A549 (cell line): Measurements from ENCODE around the gene DPP10. TPM values are rescaled to one million over a fixed set of nuclear protein-coding genes. Genes with fewer than 3 reads are reported as not detected.

Experiments used
- ATAC-seq, 2 experiments: fragments of 200-7000 bp in 1 of 2; fragments of >200 bp in 1 of 2; cut with Nextera tagmentation in 1 of 2; cut with Tn5 transposase in 1 of 2; 3 replicates each; pipeline versions ENCODE4 v1.8.0 to v1.9.1; 2018 to 2020; ENCODE audit warnings: mild to moderate bottlenecking in 1 of 2, moderate library complexity in 1 of 2
- CTCF ChIA-PET: fragments of 300-600 bp; sonication (Branson Sonifier 250); formaldehyde crosslinking; extraction: SDS; loops from one replicate; lab custom pipeline; 2021; ENCODE audit warnings: antibody characterized with exemption, inconsistent platforms; lab: Yijun Ruan, JAX
- POLR2A ChIA-PET: fragments of 350-600 bp; formaldehyde crosslinking; extraction: SDS; loops from one replicate; lab custom pipeline; 2021; ENCODE audit warnings: antibody characterized with exemption, inconsistent platforms; lab: Yijun Ruan, JAX
- DNase-seq, 2 experiments: peaks; one replicate each; pipeline versions ENCODE4 v3.0.0 to v3.0.0-alpha.2; 2011 to 2016; ENCODE audit warnings: low read depth in 1 of 2, low spot score in 1 of 2
- FAIRE-seq: peaks from 2 replicates; lab custom pipeline; 2011; peaks lifted over from hg19 to GRCh38; lab: Jason Lieb, UNC
- H3K27ac ChIP-seq, 2 experiments: fragments of >200 bp; sonication (Bioruptor Twin); formaldehyde crosslinking; 3 replicates each; pipeline ENCODE4 v1.5.1; 2016 to 2017
- H3K4me1 ChIP-seq: fragments of >200 bp; sonication (Bioruptor Twin); formaldehyde crosslinking; 3 replicates; pipeline ENCODE4 v1.6.1; 2016
- H3K4me2 ChIP-seq: fragments of >200 bp; sonication (Bioruptor Twin); formaldehyde crosslinking; 3 replicates; pipeline ENCODE4 v1.6.1; 2016
- H3K4me3 ChIP-seq: fragments of >200 bp; sonication (Bioruptor Twin); formaldehyde crosslinking; 3 replicates; pipeline ENCODE4 v1.5.1; 2016
- H3K9me3 ChIP-seq: fragments of >200 bp; sonication (Bioruptor Twin); formaldehyde crosslinking; 3 replicates; pipeline ENCODE4 v1.6.1; 2016
- ATOH8 ChIP-seq: fragments of 250-450 bp; sonication (Bioruptor Pico); IDR thresholded peaks from 2 replicates; pipeline ENCODE4 v1.5.0; 2020; ENCODE audit warnings: low read depth, mild to moderate bottlenecking, moderate library complexity
- BHLHE40 ChIP-seq: IDR thresholded peaks from 2 replicates; pipeline ENCODE4 v1.6.1; 2012; ENCODE audit warnings: low read depth, low read length, inconsistent platforms
- CHD4 ChIP-seq: fragments of 200-600 bp; sonication (generic); IDR thresholded peaks from 2 replicates; pipeline ENCODE4 v1.6.1; 2016; ENCODE audit warnings: antibody characterized with exemption, mild to moderate bottlenecking, borderline replicate concordance
- FOSB ChIP-seq: fragments of 250-450 bp; sonication (Bioruptor Pico); IDR thresholded peaks from 2 replicates; pipeline ENCODE4 v1.5.0; 2020; ENCODE audit warnings: mild to moderate bottlenecking, moderate library complexity
- FOXS1 ChIP-seq: fragments of 250-450 bp; sonication (Bioruptor Pico); IDR thresholded peaks from 2 replicates; pipeline ENCODE4 v1.5.0; 2020; ENCODE audit warnings: mild to moderate bottlenecking, moderate library complexity
- HES2 ChIP-seq: fragments of >200 bp; sonication (Bioruptor Twin); formaldehyde crosslinking; IDR thresholded peaks from 2 replicates; pipeline ENCODE4 v1.6.1; 2016
- HOXA7 ChIP-seq: fragments of 250-450 bp; sonication (Bioruptor Pico); IDR thresholded peaks from 2 replicates; pipeline ENCODE4 v1.5.0; 2020; ENCODE audit warnings: mild to moderate bottlenecking, moderate library complexity
- HOXB13 ChIP-seq: fragments of 250-450 bp; sonication (Bioruptor Pico); IDR thresholded peaks from 2 replicates; pipeline ENCODE4 v1.5.0; 2020; ENCODE audit warnings: low read depth, mild to moderate bottlenecking, moderate library complexity
- HOXB5 ChIP-seq: fragments of 250-450 bp; sonication (Bioruptor Pico); IDR thresholded peaks from 2 replicates; pipeline ENCODE4 v1.5.0; 2020; ENCODE audit warnings: mild to moderate bottlenecking, moderate library complexity
- KDM1A ChIP-seq: fragments of 200-600 bp; sonication (generic); IDR thresholded peaks from 2 replicates; pipeline ENCODE4 v1.6.1; 2016; ENCODE audit warnings: low read depth, mild to moderate bottlenecking
- KDM5A ChIP-seq: fragments of 200-600 bp; sonication (generic); IDR thresholded peaks from 2 replicates; pipeline ENCODE4 v1.6.1; 2016; ENCODE audit warnings: antibody characterized with exemption, mild to moderate bottlenecking
- MAFK ChIP-seq: fragments of 450-650 bp; IDR thresholded peaks from 2 replicates; pipeline ENCODE4 v1.6.1; 2014; ENCODE audit not compliant: partially characterized antibody
- MAZ ChIP-seq: fragments of 150-350 bp; IDR thresholded peaks from 2 replicates; pipeline ENCODE4 v1.6.1; 2014; ENCODE audit warnings: antibody characterized with exemption, low read depth, low read length, borderline replicate concordance
- NFE2L2 ChIP-seq: fragments of 150-350 bp; conservative IDR thresholded peaks from 2 replicates; pipeline ENCODE4 v1.6.1; 2014; ENCODE audit warnings: low read length
- PHF8 ChIP-seq: fragments of 200-600 bp; sonication (generic); IDR thresholded peaks from 2 replicates; pipeline ENCODE4 v1.6.1; 2016; ENCODE audit warnings: low read depth, mild to moderate bottlenecking, antibody characterized with exemption, moderate library complexity, borderline replicate concordance
- POLR2AphosphoS2 ChIP-seq: conservative IDR thresholded peaks from 2 replicates; pipeline ENCODE4 v1.6.1; 2012; ENCODE audit warnings: low read length, improper control_type of control experiment, inconsistent platforms
- RAD21 ChIP-seq, 2 experiments: fragments of >200 bp in 1 of 2; sonication (Bioruptor Twin) in 1 of 2; formaldehyde crosslinking in 1 of 2; IDR thresholded peaks in 1 of 2; conservative IDR thresholded peaks in 1 of 2; 2 replicates in 1 of 2; 3 replicates in 1 of 2; pipeline ENCODE4 v1.6.1; 2012 to 2018; ENCODE audit warnings: inconsistent platforms in 1 of 2
- RARB ChIP-seq: fragments of 250-450 bp; sonication (Bioruptor Pico); IDR thresholded peaks from 2 replicates; pipeline ENCODE4 v1.8.0; 2021; ENCODE audit warnings: mild to moderate bottlenecking, moderate library complexity
- RNF2 ChIP-seq: fragments of 200-600 bp; sonication (generic); IDR thresholded peaks from 2 replicates; pipeline ENCODE4 v1.6.1; 2016; ENCODE audit warnings: low read depth, mild to moderate bottlenecking, antibody characterized with exemption, moderate library complexity, borderline replicate concordance
- TFCP2L1 ChIP-seq: fragments of 250-450 bp; sonication (Bioruptor Pico); IDR thresholded peaks from 2 replicates; pipeline ENCODE4 v1.5.0; 2021; ENCODE audit warnings: mild to moderate bottlenecking
- ZNF302 ChIP-seq: fragments of 250-450 bp; sonication (Bioruptor Pico); IDR thresholded peaks from 2 replicates; pipeline ENCODE4 v1.9.0; 2021; ENCODE audit warnings: inconsistent platforms, mild to moderate bottlenecking, moderate library complexity
- WGBS: methylation state at CpG from one replicate; pipeline ENCODE4 v1.1.6; 2017; ENCODE audit errors: missing lambda C conversion rate; 5-methylcytosine and 5-hydroxymethylcytosine counted together
- polyA plus RNA-seq, 4 experiments: library from polyadenylated mRNA; depleted of rRNA in 3 of 4; stranded (reverse); fragments of >200 nt; fragmentation: RNase III in 1 of 4; extraction: RNeasy Plus Mini Kit Qiagen cat#74134 plus additional on column Dnase treatment in 1 of 4; gene quantifications; 2 replicates in 3 of 4; 3 replicates in 1 of 4; pipeline ENCODE4 v1.2.3, GENCODE V29; 2011 to 2017
- TF ChIP-seq, protein P1 (sequence below): IDR thresholded peaks from 2 replicates; pipeline ENCODE4 v1.6.1; 2012
- TF ChIP-seq, protein P2 (sequence below): fragments of 200-600 bp; sonication (generic); IDR thresholded peaks from 2 replicates; pipeline ENCODE4 v1.6.1; 2016; ENCODE audit warnings: antibody characterized with exemption, mild to moderate bottlenecking, moderate library complexity
- TF ChIP-seq, protein P3 (sequence below): fragments of 250-450 bp; sonication (Bioruptor Pico); IDR thresholded peaks from 2 replicates; pipeline ENCODE4 v1.5.0; 2021; ENCODE audit warnings: mild to moderate bottlenecking, moderate library complexity, borderline replicate concordance
- TF ChIP-seq, protein P4 (sequence below): fragments of 150-350 bp; IDR thresholded peaks from 2 replicates; pipeline ENCODE4 v1.6.1; 2014; ENCODE audit warnings: low read depth, mild to moderate bottlenecking, low read length

DPP10 gene
- polyA plus RNA-seq, 2 of the 4 experiments (the other 2 are of a cell fraction): not detected

- Histone ChIP-seq H3K27ac (no peak overlapping the region), H3K4me1 (no peaks in the 10 kb centered on the region), H3K9me3 (no peaks in the 10 kb centered on the region), H3K4me2 (no peak overlapping the region), H3K4me3 (no peak overlapping the region)
- ATAC-seq (no peak), DNase-seq (no peak), FAIRE-seq (no peak)
- CTCF ChIA-PET: interaction anchor here (0.6 kb wide), 1 partner anchor 17 kb away, joined by 3 read pairs; no protein-coding TSS in a partner anchor
- TF ChIP-seq KDM1A (no peak), CHD4 (no peak), ATOH8 (no peak), MAZ (no peak), PHF8 (no peak), NFE2L2 (no peak), HOXB5 (CRISPR knock-in tag) (no peak), BHLHE40 (no peak), RNF2 (no peak), MAFK (no peak)
- TF ChIP-seq, protein P1, sequence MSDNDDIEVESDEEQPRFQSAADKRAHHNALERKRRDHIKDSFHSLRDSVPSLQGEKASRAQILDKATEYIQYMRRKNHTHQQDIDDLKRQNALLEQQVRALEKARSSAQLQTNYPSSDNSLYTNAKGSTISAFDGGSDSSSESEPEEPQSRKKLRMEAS: no peak
- TF ChIP-seq, protein P2, sequence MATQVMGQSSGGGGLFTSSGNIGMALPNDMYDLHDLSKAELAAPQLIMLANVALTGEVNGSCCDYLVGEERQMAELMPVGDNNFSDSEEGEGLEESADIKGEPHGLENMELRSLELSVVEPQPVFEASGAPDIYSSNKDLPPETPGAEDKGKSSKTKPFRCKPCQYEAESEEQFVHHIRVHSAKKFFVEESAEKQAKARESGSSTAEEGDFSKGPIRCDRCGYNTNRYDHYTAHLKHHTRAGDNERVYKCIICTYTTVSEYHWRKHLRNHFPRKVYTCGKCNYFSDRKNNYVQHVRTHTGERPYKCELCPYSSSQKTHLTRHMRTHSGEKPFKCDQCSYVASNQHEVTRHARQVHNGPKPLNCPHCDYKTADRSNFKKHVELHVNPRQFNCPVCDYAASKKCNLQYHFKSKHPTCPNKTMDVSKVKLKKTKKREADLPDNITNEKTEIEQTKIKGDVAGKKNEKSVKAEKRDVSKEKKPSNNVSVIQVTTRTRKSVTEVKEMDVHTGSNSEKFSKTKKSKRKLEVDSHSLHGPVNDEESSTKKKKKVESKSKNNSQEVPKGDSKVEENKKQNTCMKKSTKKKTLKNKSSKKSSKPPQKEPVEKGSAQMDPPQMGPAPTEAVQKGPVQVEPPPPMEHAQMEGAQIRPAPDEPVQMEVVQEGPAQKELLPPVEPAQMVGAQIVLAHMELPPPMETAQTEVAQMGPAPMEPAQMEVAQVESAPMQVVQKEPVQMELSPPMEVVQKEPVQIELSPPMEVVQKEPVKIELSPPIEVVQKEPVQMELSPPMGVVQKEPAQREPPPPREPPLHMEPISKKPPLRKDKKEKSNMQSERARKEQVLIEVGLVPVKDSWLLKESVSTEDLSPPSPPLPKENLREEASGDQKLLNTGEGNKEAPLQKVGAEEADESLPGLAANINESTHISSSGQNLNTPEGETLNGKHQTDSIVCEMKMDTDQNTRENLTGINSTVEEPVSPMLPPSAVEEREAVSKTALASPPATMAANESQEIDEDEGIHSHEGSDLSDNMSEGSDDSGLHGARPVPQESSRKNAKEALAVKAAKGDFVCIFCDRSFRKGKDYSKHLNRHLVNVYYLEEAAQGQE: no peak
- TF ChIP-seq, protein P3, sequence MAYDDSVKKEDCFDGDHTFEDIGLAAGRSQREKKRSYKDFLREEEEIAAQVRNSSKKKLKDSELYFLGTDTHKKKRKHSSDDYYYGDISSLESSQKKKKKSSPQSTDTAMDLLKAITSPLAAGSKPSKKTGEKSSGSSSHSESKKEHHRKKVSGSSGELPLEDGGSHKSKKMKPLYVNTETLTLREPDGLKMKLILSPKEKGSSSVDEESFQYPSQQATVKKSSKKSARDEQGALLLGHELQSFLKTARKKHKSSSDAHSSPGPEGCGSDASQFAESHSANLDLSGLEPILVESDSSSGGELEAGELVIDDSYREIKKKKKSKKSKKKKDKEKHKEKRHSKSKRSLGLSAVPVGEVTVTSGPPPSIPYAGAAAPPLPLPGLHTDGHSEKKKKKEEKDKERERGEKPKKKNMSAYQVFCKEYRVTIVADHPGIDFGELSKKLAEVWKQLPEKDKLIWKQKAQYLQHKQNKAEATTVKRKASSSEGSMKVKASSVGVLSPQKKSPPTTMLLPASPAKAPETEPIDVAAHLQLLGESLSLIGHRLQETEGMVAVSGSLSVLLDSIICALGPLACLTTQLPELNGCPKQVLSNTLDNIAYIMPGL (CRISPR knock-in tag): no peak
- WGBS: 12% methylated on average over 4 of the region's 4 CpGs
- POLR2A ChIA-PET: no interaction called here
Measured at GRCh38 chr2:114609203-114609602, 166.8 kb downstream of the DPP10 start.

DNA sequence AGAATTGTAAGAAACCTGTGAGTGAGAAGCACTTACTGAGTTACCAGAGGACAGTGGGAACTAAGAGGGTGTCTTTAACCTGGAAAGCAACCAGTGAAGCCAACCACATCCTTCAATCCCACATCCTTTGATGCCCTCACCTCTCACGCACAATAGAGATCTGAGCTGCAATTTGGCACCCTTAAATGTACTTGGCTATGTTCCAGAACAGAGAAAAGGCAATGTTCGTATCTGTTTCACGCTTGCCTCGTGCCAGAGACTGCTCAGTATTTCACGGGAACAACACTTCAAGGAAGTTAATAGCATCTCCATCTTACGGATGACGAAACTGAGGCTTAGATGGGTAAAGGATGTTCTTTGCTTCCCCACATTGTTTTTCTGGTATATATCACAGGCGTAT, 167.4 kb downstream of the DPP10 start:
- H3K4me2 ChIP-seq: no peak overlapping the region
- CTCF ChIA-PET: no interaction called here

More for the DNA sequence above, 167.4 kb downstream of the DPP10 start:
- H3K4me1 ChIP-seq: no peaks in the 10 kb centered on the region
- H3K9me3 ChIP-seq: no peaks in the 10 kb centered on the region
- WGBS: 23% methylated on average over 8 of the region's 8 CpGs
- DNase-seq (no peak), ATAC-seq (no peak), FAIRE-seq (no peak)
- H3K4me3 ChIP-seq: no peak overlapping the region
- POLR2A ChIA-PET: no interaction called here
- H3K27ac ChIP-seq: no peak overlapping the region
- TF ChIP-seq RAD21 (conservative IDR thresholded peaks at IDR 0.05 in 1 of 2, IDR thresholded peaks at IDR 0.05 in 1 of 2) (no peak), FOXS1 (no peak), HES2 (no peak), ZNF302 (CRISPR knock-in tag) (no peak), HOXA7 (CRISPR knock-in tag) (no peak), NFE2L2 (no peak), POLR2AphosphoS2 (no peak), KDM5A (no peak), HOXB13 (CRISPR knock-in tag) (no peak), RARB (CRISPR knock-in tag) (no peak), CHD4 (no peak), TFCP2L1 (CRISPR knock-in tag) (no peak), RNF2 (no peak), FOSB (CRISPR knock-in tag) (no peak), PHF8 (no peak)
- TF ChIP-seq, protein P4, sequence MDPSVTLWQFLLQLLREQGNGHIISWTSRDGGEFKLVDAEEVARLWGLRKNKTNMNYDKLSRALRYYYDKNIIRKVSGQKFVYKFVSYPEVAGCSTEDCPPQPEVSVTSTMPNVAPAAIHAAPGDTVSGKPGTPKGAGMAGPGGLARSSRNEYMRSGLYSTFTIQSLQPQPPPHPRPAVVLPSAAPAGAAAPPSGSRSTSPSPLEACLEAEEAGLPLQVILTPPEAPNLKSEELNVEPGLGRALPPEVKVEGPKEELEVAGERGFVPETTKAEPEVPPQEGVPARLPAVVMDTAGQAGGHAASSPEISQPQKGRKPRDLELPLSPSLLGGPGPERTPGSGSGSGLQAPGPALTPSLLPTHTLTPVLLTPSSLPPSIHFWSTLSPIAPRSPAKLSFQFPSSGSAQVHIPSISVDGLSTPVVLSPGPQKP: no peak
